DOHH2 (cell line): Measurements from ENCODE around the gene NAV2.

Experiments
- H3F3A ChIP-seq: fragments of 200-600 bp; sonication (generic), shearing (Covaris generic); 2 replicates; pipeline ENCODE4 v1.6.0; 2016; ENCODE audit warnings: antibody characterized with exemption, mild to moderate bottlenecking; ENCODE audit not compliant: control insufficient read depth, insufficient read depth
- H3K27ac ChIP-seq: fragments of 200-600 bp; sonication (generic); 2 replicates; pipeline ENCODE4 v1.5.1; 2014; ENCODE audit warnings: low read depth, mild to moderate bottlenecking, low read length, moderate library complexity
- H3K27me3 ChIP-seq: fragments of 200-600 bp; sonication (generic); 2 replicates; pipeline ENCODE4 v1.6.1; 2014; ENCODE audit warnings: mild to moderate bottlenecking, low read length, mixed read lengths; ENCODE audit not compliant: control insufficient read depth
- H3K36me3 ChIP-seq: fragments of 200-600 bp; sonication (generic); 2 replicates; pipeline ENCODE4 v1.6.1; 2014; ENCODE audit warnings: mild to moderate bottlenecking, low read length, moderate library complexity, mixed read lengths; ENCODE audit not compliant: control insufficient read depth
- H3K4me1 ChIP-seq: fragments of 200-600 bp; sonication (generic); 2 replicates; pipeline ENCODE4 v1.6.1; 2014; ENCODE audit warnings: mild to moderate bottlenecking, low read length, mixed read lengths; ENCODE audit not compliant: control insufficient read depth
- H3K4me2 ChIP-seq: fragments of 200-600 bp; sonication (generic); 2 replicates; pipeline ENCODE4 v1.6.0; 2014; ENCODE audit warnings: mild to moderate bottlenecking, low read length, moderate library complexity
- H3K4me3 ChIP-seq: fragments of 200-600 bp; sonication (generic); 2 replicates; pipeline ENCODE4 v1.5.1; 2014; ENCODE audit warnings: mild to moderate bottlenecking, low read length, mixed read lengths
- H3K79me2 ChIP-seq: fragments of 200-600 bp; sonication (generic); 2 replicates; pipeline ENCODE4 v1.6.1; 2014; ENCODE audit warnings: mild to moderate bottlenecking, low read length, mixed read lengths; ENCODE audit not compliant: control insufficient read depth
- H3K9me2 ChIP-seq: fragments of 200-600 bp; sonication (generic); replicated peaks from 2 replicates; pipeline ENCODE4 v1.6.1; 2014; ENCODE audit warnings: mild to moderate bottlenecking, low read length, mixed read lengths; ENCODE audit not compliant: control insufficient read depth
- H3K9me3 ChIP-seq: fragments of 200-600 bp; sonication (generic); 2 replicates; pipeline ENCODE4 v1.6.1; 2014; ENCODE audit warnings: antibody characterized with exemption, low read length, mixed read lengths; ENCODE audit not compliant: control insufficient read depth, insufficient read depth
- H4K20me1 ChIP-seq: fragments of 200-600 bp; sonication (generic); 2 replicates; pipeline ENCODE4 v1.6.0; 2014; ENCODE audit warnings: low read depth, mild to moderate bottlenecking, antibody characterized with exemption, low read length, moderate library complexity; ENCODE audit not compliant: control insufficient read depth, insufficient read depth
- CTCF ChIP-seq: fragments of 200-600 bp; sonication (generic); IDR thresholded peaks from one replicate; pipeline ENCODE4 v1.5.1; 2014; ENCODE audit warnings: antibody characterized with exemption, mild to moderate bottlenecking, low read depth, low read length; ENCODE audit not compliant: poor library complexity, severe bottlenecking
- EZH2phosphoT487 ChIP-seq: fragments of 200-600 bp; sonication (generic); IDR thresholded peaks from 2 replicates; pipeline ENCODE4 v1.6.1; 2017; ENCODE audit warnings: borderline replicate concordance, mild to moderate bottlenecking, antibody characterized with exemption, low read length, moderate library complexity, mixed read lengths

Gene NAV2

GRCh38 chr11:19703211-19703610 lies 9.4 kb upstream of the NAV2 start:
- Histone ChIP-seq H3K4me3 (no peak overlapping the region), H4K20me1 (no peaks in the 10 kb centered on the region), H3K9me2 (no peaks in the 10 kb centered on the region), H3K4me1 (no peaks in the 10 kb centered on the region), H3K36me3 (no peaks in the 10 kb centered on the region), H3K4me2 (no peak overlapping the region), H3K79me2 (no peaks in the 10 kb centered on the region), H3F3A (no peaks in the 10 kb centered on the region), H3K27ac (no peak overlapping the region), H3K9me3 (no peaks in the 10 kb centered on the region), H3K27me3 (no peaks in the 10 kb centered on the region)
- no peak for TF ChIP-seq EZH2phosphoT487
- no peak for TF ChIP-seq CTCF

GRCh38 chr11:19704213-19704612 lies 8.4 kb upstream of the NAV2 start:
- no peaks in the 10 kb centered on the region for H3K9me2 ChIP-seq
- no peaks in the 10 kb centered on the region for H4K20me1 ChIP-seq
- H3K4me2 ChIP-seq = no peak overlapping the region
- H3F3A ChIP-seq = no peaks in the 10 kb centered on the region
- no peak overlapping the region for H3K27ac ChIP-seq
- H3K4me1 ChIP-seq = no peaks in the 10 kb centered on the region
- H3K36me3 ChIP-seq = no peaks in the 10 kb centered on the region
- no peak overlapping the region for H3K4me3 ChIP-seq
- no peak for TF ChIP-seq EZH2phosphoT487
- no peak for TF ChIP-seq CTCF
- H3K27me3 ChIP-seq = no peaks in the 10 kb centered on the region
- no peaks in the 10 kb centered on the region for H3K9me3 ChIP-seq
- H3K79me2 ChIP-seq = no peaks in the 10 kb centered on the region

- peaks cover 3% of the 10 kb centered on the region for H3K27me3 ChIP-seq
- H3K4me3 ChIP-seq = no peak overlapping the region
- H3K36me3 ChIP-seq = no peaks in the 10 kb centered on the region
- TF ChIP-seq EZH2phosphoT487 = no peak
- no peak for TF ChIP-seq CTCF
- H3K4me2 ChIP-seq = no peak overlapping the region
- H3K4me1 ChIP-seq = no peaks in the 10 kb centered on the region
- no peaks in the 10 kb centered on the region for H3K9me2 ChIP-seq
- H3K79me2 ChIP-seq = no peaks in the 10 kb centered on the region
- no peaks in the 10 kb centered on the region for H3K9me3 ChIP-seq
- no peak overlapping the region for H3K27ac ChIP-seq
- no peaks in the 10 kb centered on the region for H4K20me1 ChIP-seq
- no peaks in the 10 kb centered on the region for H3F3A ChIP-seq
These were observed 6.7 kb upstream of the NAV2 start for GRCh38 chr11:19705936-19706335.

GRCh38 chr11:19711911-19712280 lies 741 bp upstream of the NAV2 start:
- Histone ChIP-seq H3K27ac (no peak overlapping the region), H3K79me2 (no peaks in the 10 kb centered on the region)
- TF ChIP-seq EZH2phosphoT487 (no peak), CTCF (no peak)

More at GRCh38 chr11:19711911-19712280, 741 bp upstream of the NAV2 start:
- no peaks in the 10 kb centered on the region for H4K20me1 ChIP-seq
- peak overlapping the region; percentile 70 for H3K4me3 ChIP-seq
- peaks cover 16% of the 10 kb centered on the region for H3K27me3 ChIP-seq
- H3K4me2 ChIP-seq = peak overlapping the region; percentile 73
- peaks cover 10% of the 10 kb centered on the region for H3K4me1 ChIP-seq
- no peaks in the 10 kb centered on the region for H3K9me3 ChIP-seq
- H3K9me2 ChIP-seq = no peaks in the 10 kb centered on the region
- no peaks in the 10 kb centered on the region for H3F3A ChIP-seq
- no peaks in the 10 kb centered on the region for H3K36me3 ChIP-seq
